ENCODE measurements around the gene DMXL1.

GRCh38 chr5:119021149-119021732 is 49.6 kb upstream of the DMXL1 start:
- TF ChIP-seq CTCF (IDR thresholded peaks at IDR 0.05; ENCODE audit: borderline replicate concordance, extremely low read depth, low read length, poor library complexity, severe bottlenecking) (no peak), EZH2 (IDR thresholded peaks at IDR 0.05; ENCODE audit: borderline replicate concordance, low read depth, low read length, severe bottlenecking) (no peak)
